Head of caudate nucleus (tissue), 42 donors: ENCODE data around the gene KAT2A.

Experiments used
- DNase-seq, 42 donors: peaks; one replicate each; pipeline versions ENCODE4 v3.0.0 to v3.0.0-alpha.2; 2020 to 2021; ENCODE audit warnings: mixed read lengths in 7 of 42
- intact Hi-C: fragments of 100-400 bp; cut with DNase I; formaldehyde crosslinking; loops from one replicate; pipeline ENCODE4 v1.15.0; 2022

Gene KAT2A

GRCh38 chr17:42103221-42103954 lies 17.8 kb downstream of the KAT2A start:
- intact Hi-C loops = loop anchor here (5.0 kb wide), 1 partner anchor 76 kb away; no protein-coding TSS in a partner anchor
- no peak for DNase-seq

GRCh38 chr17:42101513-42102292 lies 19.5 kb downstream of the KAT2A start:
- peak in 41 of 42 donors; percentile 63 to 92 (median 79) for DNase-seq
- intact Hi-C loops = loop anchor here (5.0 kb wide), 1 partner anchor 74 kb away; no protein-coding TSS in a partner anchor

GRCh38 chr17:42098730-42099399 lies 22.3 kb downstream of the KAT2A start:
- intact Hi-C loops = no loop called here
- no peak for DNase-seq

- intact Hi-C loops = no loop called here
- DNase-seq = no peak
Measured at GRCh38 chr17:42097691-42098631, 23.2 kb downstream of the KAT2A start, which contains the start of gene ZNF385C. TSS of gene ZNF385C (minus strand) at chr17:42098473. CDS start at chr17:42063056, 35,417 bp downstream.

- DNase-seq = no peak
- intact Hi-C loops = no loop called here
Measured at GRCh38 chr17:42096360-42097111, 24.6 kb downstream of the KAT2A start.

- intact Hi-C loops = no loop called here
- no peak for DNase-seq
Measured at GRCh38 chr17:42094375-42095069, 26.6 kb downstream of the KAT2A start.

- intact Hi-C loops = no loop called here
- no peak for DNase-seq
Measured at GRCh38 chr17:42092939-42093338, 28.2 kb downstream of the KAT2A start.

GRCh38 chr17:42090964-42091790 lies 30.0 kb downstream of the KAT2A start:
- no peak for DNase-seq

GRCh38 chr17:42088736-42089135 lies 32.4 kb downstream of the KAT2A start:
- DNase-seq = no peak
- intact Hi-C loops = no loop called here

More at GRCh38 chr17:42090964-42091790, 30.0 kb downstream of the KAT2A start:
- intact Hi-C loops = no loop called here

- intact Hi-C loops = no loop called here
- DNase-seq = peak in 35 of 42 donors; percentile 18 to 77 (median 51)
Measured at GRCh38 chr17:42087736-42088705, 33.1 kb downstream of the KAT2A start.

GRCh38 chr17:42087042-42087701 lies 34.0 kb downstream of the KAT2A start:
- no peak for DNase-seq
- intact Hi-C loops = no loop called here

- no peak for DNase-seq
- intact Hi-C loops = no loop called here
Measured at GRCh38 chr17:42081516-42082129, 39.5 kb downstream of the KAT2A start.

GRCh38 chr17:42079541-42079940 lies 41.6 kb downstream of the KAT2A start:
- intact Hi-C loops = no loop called here

GRCh38 chr17:42078396-42079043 lies 42.6 kb downstream of the KAT2A start:
- no peak for DNase-seq
- intact Hi-C loops = no loop called here

More at GRCh38 chr17:42079541-42079940, 41.6 kb downstream of the KAT2A start:
- DNase-seq = no peak
